ENCODE measurements around the gene JMJD8. TPM values are rescaled to one million over a fixed set of nuclear protein-coding genes. Genes with fewer than 3 reads are reported as not detected.

Gene JMJD8
- total and polyA plus RNA-seq, 10 of the 15 experiments (the other 5 are each of a cell fraction or from before 2014, with no cell fraction given) = 1.00 to 50.4 (median 30.7) TPM

DNA sequence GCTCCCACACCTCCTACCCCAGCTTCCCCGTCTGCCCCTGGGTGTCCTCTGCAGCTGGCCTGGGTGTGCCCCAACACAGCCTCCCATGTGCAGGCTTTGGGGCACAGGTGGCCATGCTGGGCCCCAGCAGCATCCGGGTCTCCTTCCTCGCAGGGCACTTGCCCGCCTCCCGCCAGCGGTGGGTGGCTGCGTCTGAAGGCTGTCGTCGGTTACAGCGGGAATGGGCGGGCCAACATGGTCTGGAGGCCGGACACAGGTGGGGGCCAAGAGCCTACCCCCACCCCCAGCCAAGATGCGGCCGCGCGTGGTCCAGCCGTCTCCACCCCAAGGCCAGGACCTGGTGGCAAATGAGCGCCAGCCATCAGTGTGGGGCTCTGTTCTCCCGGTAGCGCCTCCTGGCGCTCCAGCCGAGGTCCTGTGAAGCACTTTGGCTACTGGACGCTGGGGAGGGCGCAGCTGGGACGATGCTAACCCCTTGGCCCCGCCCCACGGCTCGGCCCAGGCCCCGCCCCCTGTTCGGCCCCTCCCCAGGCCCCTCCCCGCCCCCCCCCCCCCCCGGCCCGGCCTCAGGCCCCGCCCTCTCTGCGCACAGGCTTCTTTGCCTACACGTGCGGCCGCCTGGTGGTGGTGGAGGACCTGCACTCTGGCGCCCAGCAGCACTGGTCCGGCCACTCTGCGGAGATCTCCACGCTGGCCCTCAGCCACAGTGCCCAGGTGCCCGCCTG lies 23.5 kb downstream of the JMJD8 start:
- ChIA-PET SMC1A (ENCODE audit: uncharacterized antibody, unreplicated experiment) (interaction anchor here (0.9 kb wide), 1 partner anchor 60 kb away, joined by 4 read pairs; the partner anchor contains the start of gene ANTKMT), POLR2A (no interaction called here), RAD21 (ENCODE audit: unreplicated experiment) (interaction anchor here (1.0 kb wide), 1 partner anchor 13 kb away, joined by 7 read pairs; no protein-coding TSS in a partner anchor), CTCF (interaction anchor here (0.6 to 1.4 kb wide), 4 partner anchors 8 to 811 kb away, joined by 3 to 4 read pairs (median 3); partner anchors contain the start of gene METTL26)
- H3K9me3 ChIP-seq (replicated peaks; ENCODE audit: control insufficient read depth, insufficient read depth, low read length) = no peaks in the 10 kb centered on the region
- H3K27ac ChIP-seq (ENCODE audit: control insufficient read depth, insufficient read depth) = no peak overlapping the region
- DNase-seq (ENCODE audit: low read depth, low spot score) (peak; percentile 37), FAIRE-seq (peak; percentile 27), ATAC-seq (peak; percentile 96)
- H3K79me2 ChIP-seq (ENCODE audit: control insufficient read depth, insufficient read depth, low read length) = no peaks in the 10 kb centered on the region
- no peaks in the 10 kb centered on the region for H4K20me1 ChIP-seq (ENCODE audit: control insufficient read depth, insufficient read depth)
- BruUV-seq (replicated peaks) = no TSS peak
- peak overlapping the region; percentile 42; the same call in 1 of the 2 replicates for H3K4me2 ChIP-seq (ENCODE audit: control insufficient read depth, insufficient read depth)
- 38% methylated on average over 30 of the region's 43 CpGs for WGBS (ENCODE audit: insufficient coverage, insufficient replicate concordance, low lambda C conversion rate, missing lambda C conversion rate)
- H3K4me1 ChIP-seq (ENCODE audit: control insufficient read depth, insufficient read depth, low read length) = peaks cover 3% of the 10 kb centered on the region; the same call in 1 of the 2 replicates
- intact Hi-C loops (cut with micrococcal nuclease; ENCODE audit: unreplicated experiment) = loop anchor here (1.0 to 10.0 kb wide), 2 partner anchors 81 to 266 kb away; partner anchors contain the start of gene NME4
- peak overlapping the region; percentile 60 for H2AFZ ChIP-seq (ENCODE audit: control insufficient read depth, low read depth, low read length)
- H3K9ac ChIP-seq (ENCODE audit: control insufficient read depth, insufficient read depth, low read length) = no peak overlapping the region; the same call in 1 of the 2 replicates
- H3K4me3 ChIP-seq = no peak overlapping the region
- no peaks in the 10 kb centered on the region; a peak in 2 of 4 replicates for H3K36me3 ChIP-seq (ENCODE audit: control insufficient read depth in 2 of 2, insufficient read depth in 2 of 2, low read length in 1 of 2)
- H3K27me3 ChIP-seq (replicated peaks in 1 of 2; ENCODE audit: control insufficient read depth in 2 of 2, insufficient read depth in 2 of 2, low read length in 1 of 2) = no peaks in the 10 kb centered on the region
- in situ Hi-C loops (cut with MboI) = loop anchor here (10.0 kb wide), 1 partner anchor 266 kb away; the partner anchor contains the start of gene NME4
- TF ChIP-seq IRF5 (IDR thresholded peaks at IDR 0.05; ENCODE audit: borderline replicate concordance) = no peak
- no peak for TF ChIP-seq RBBP5 (conservative IDR thresholded peaks at IDR 0.05)
- no peak for TF ChIP-seq RELA (IDR thresholded peaks at IDR 0.05; ENCODE audit: borderline replicate concordance, partially characterized antibody)
- TF ChIP-seq TCF12 (IDR thresholded peaks at IDR 0.05; ENCODE audit: low read depth, low read length) = 0 out of 2 replicates have a peak, but pooled peaks have one; percentile 4
- no peak for TF ChIP-seq SMAD5 (IDR thresholded peaks at IDR 0.05; ENCODE audit: low read depth)
- no peak; the same call in 1 of the 2 replicates for TF ChIP-seq RB1 (IDR thresholded peaks at IDR 0.05; ENCODE audit: borderline replicate concordance)
- no peak for TF ChIP-seq CBFB (IDR thresholded peaks at IDR 0.05; ENCODE audit: low read depth)
- TF ChIP-seq SP1 (IDR thresholded peaks at IDR 0.05; ENCODE audit: low read depth, low read length) = no peak
- TF ChIP-seq PML (IDR thresholded peaks at IDR 0.05; ENCODE audit: low read length) = no peak
- no peak for TF ChIP-seq BCL11A (IDR thresholded peaks at IDR 0.05; ENCODE audit: low read depth, low read length)
- TF ChIP-seq, protein P1, sequence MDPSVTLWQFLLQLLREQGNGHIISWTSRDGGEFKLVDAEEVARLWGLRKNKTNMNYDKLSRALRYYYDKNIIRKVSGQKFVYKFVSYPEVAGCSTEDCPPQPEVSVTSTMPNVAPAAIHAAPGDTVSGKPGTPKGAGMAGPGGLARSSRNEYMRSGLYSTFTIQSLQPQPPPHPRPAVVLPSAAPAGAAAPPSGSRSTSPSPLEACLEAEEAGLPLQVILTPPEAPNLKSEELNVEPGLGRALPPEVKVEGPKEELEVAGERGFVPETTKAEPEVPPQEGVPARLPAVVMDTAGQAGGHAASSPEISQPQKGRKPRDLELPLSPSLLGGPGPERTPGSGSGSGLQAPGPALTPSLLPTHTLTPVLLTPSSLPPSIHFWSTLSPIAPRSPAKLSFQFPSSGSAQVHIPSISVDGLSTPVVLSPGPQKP (IDR thresholded peaks at IDR 0.05; ENCODE audit: low read depth, low read length) = no peak
- TF ChIP-seq WRNIP1 (IDR thresholded peaks at IDR 0.05; ENCODE audit: borderline replicate concordance, low read depth, low read length) = no peak
- TF ChIP-seq TCF3 (IDR thresholded peaks at IDR 0.05; ENCODE audit: borderline replicate concordance, insufficient read depth, low read depth, low read length) = no peak
- no peak for TF ChIP-seq MEF2A (IDR thresholded peaks at IDR 0.05; ENCODE audit: insufficient read depth, low read depth, low read length)
- no peak for TF ChIP-seq POLR2AphosphoS2 (IDR thresholded peaks at IDR 0.05; ENCODE audit: low read depth, low read length)
- no peak for TF ChIP-seq SMARCA5 (IDR thresholded peaks at IDR 0.05)
- TF ChIP-seq CHD4 (IDR thresholded peaks at IDR 0.05) = no peak
- TF ChIP-seq MYB (IDR thresholded peaks at IDR 0.05; ENCODE audit: borderline replicate concordance, low read depth, low read length) = no peak
- TF ChIP-seq SREBF1 (IDR thresholded peaks at IDR 0.05; ENCODE audit: low read length) = no peak
- TF ChIP-seq, protein P2, sequence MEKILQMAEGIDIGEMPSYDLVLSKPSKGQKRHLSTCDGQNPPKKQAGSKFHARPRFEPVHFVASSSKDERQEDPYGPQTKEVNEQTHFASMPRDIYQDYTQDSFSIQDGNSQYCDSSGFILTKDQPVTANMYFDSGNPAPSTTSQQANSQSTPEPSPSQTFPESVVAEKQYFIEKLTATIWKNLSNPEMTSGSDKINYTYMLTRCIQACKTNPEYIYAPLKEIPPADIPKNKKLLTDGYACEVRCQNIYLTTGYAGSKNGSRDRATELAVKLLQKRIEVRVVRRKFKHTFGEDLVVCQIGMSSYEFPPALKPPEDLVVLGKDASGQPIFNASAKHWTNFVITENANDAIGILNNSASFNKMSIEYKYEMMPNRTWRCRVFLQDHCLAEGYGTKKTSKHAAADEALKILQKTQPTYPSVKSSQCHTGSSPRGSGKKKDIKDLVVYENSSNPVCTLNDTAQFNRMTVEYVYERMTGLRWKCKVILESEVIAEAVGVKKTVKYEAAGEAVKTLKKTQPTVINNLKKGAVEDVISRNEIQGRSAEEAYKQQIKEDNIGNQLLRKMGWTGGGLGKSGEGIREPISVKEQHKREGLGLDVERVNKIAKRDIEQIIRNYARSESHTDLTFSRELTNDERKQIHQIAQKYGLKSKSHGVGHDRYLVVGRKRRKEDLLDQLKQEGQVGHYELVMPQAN (conservative IDR thresholded peaks at IDR 0.05) = no peak
- TF ChIP-seq ZNF217 (IDR thresholded peaks at IDR 0.05) = no peak
- TF ChIP-seq CBX5 (IDR thresholded peaks at IDR 0.05; ENCODE audit: low read depth) = no peak
